Measurements from ENCODE around the gene C12orf60.
"Not testable (repeated sequence)": the region's sequence is repeated elsewhere in the genome, so short reads cannot be mapped to it uniquely, and the experiment has no call there.

The C12orf60 gene, protein sequence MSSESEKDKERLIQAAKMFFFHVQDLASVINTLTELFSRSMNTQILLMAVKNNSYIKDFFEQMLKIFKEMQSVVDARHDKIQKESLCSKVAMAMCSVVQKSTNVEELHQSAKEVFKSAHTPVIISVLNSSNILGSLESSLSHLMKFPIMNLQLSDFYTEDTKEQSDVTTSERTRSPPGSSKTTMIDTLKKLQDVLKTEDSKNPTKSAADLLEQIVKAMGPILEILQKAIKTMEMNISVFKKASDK

GRCh38 chr12:14803011-14803829 lies at the start of gene C12orf60, which contains the start of gene WBP11:
Gene C12orf60, plus strand, starts transcription at chr12:14803670. Its CDS starts 19,266 bp downstream, at chr12:14822936.
Gene WBP11, minus strand, starts transcription at chr12:14803478. Its CDS starts 2,095 bp downstream, at chr12:14801383.
- Histone ChIP-seq H3K27me3 (ENCODE audit: control insufficient read depth, low read length) (no peaks in the 10 kb centered on the region), H3K79me2 (ENCODE audit: control insufficient read depth, low read length) (peaks cover 62% of the 10 kb centered on the region)
- TF ChIP-seq, protein P1, sequence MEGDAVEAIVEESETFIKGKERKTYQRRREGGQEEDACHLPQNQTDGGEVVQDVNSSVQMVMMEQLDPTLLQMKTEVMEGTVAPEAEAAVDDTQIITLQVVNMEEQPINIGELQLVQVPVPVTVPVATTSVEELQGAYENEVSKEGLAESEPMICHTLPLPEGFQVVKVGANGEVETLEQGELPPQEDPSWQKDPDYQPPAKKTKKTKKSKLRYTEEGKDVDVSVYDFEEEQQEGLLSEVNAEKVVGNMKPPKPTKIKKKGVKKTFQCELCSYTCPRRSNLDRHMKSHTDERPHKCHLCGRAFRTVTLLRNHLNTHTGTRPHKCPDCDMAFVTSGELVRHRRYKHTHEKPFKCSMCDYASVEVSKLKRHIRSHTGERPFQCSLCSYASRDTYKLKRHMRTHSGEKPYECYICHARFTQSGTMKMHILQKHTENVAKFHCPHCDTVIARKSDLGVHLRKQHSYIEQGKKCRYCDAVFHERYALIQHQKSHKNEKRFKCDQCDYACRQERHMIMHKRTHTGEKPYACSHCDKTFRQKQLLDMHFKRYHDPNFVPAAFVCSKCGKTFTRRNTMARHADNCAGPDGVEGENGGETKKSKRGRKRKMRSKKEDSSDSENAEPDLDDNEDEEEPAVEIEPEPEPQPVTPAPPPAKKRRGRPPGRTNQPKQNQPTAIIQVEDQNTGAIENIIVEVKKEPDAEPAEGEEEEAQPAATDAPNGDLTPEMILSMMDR (IDR thresholded peaks at IDR 0.05; ENCODE audit: low read depth, low read length, poor library complexity, severe bottlenecking), result no peak
- TF ChIP-seq EZH2phosphoT487 (IDR thresholded peaks at IDR 0.05; ENCODE audit: borderline replicate concordance, low read length), result no peak

DNA sequence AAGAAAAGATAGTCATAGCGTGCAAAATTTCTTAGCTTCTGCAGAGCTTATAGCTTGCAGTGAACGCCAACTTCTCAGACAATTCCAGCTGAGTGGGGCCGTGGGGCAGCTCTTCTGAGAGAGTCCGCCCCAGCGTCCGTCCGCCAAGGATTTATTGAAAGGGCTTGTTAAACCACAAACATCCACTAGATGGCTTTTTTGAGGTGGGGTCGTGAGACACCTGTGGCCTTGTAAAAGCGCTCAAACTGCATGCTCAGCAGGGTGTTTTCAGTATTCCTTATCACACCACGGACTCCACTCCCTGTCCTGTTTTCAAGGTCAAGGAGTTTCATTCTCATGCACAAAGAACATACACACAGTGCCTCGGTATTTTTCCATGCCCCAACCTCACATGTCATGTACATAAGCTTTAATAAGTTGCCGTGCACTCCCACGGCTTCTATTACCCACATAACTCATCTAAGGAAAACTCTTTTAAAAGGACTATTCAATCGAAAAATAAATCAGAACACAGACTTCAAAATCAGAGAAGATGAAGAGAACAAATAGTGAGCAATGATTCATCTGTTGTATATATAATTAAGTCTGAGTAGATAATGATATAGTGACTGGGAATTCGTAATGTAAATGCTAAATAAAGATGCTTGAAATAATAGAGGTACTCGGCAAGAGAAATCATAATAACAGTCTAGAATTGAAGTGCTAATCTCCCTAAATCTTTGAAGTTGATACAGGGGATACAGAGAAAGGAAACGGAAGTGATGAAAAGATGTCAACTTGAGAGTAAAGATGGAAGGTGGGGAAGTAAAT lies 46.9 kb upstream of the C12orf60 start:
- H3K79me2 ChIP-seq (ENCODE audit: control insufficient read depth, low read length), result no peaks in the 10 kb centered on the region
- H3K27me3 ChIP-seq (ENCODE audit: control insufficient read depth, low read length), result no peaks in the 10 kb centered on the region
- no peaks in the 10 kb centered on the region for H3K4me1 ChIP-seq (ENCODE audit: control insufficient read depth, low read length)
- no peak overlapping the region for H3K4me3 ChIP-seq (ENCODE audit: low read length)
- no peak overlapping the region for H3K27ac ChIP-seq (ENCODE audit: low read depth, low read length)
- no peaks in the 10 kb centered on the region for H3K36me3 ChIP-seq (ENCODE audit: control insufficient read depth, low read length)
- H3K4me2 ChIP-seq (ENCODE audit: low read length), result no peak overlapping the region
- no peak for TF ChIP-seq EZH2phosphoT487 (IDR thresholded peaks at IDR 0.05; ENCODE audit: borderline replicate concordance, low read length)
- TF ChIP-seq, protein P1 (IDR thresholded peaks at IDR 0.05; ENCODE audit: low read depth, low read length, poor library complexity, severe bottlenecking), result peak; percentile 49
- H3K9me2 ChIP-seq (replicated peaks; ENCODE audit: control insufficient read depth, low read length), result no peaks in the 10 kb centered on the region
- H3K9me3 ChIP-seq (ENCODE audit: control insufficient read depth, insufficient read depth, low read length), result peaks cover 14% of the 10 kb centered on the region; the same call in 1 of the 2 replicates
- H4K20me1 ChIP-seq (ENCODE audit: control insufficient read depth, insufficient read depth, low read depth, low read length), result no peaks in the 10 kb centered on the region
- H3F3A ChIP-seq (ENCODE audit: control insufficient read depth, insufficient read depth), result no peaks in the 10 kb centered on the region

More at GRCh38 chr12:14803011-14803829, at the start of gene C12orf60, which contains the start of gene WBP11:
- H3K36me3 ChIP-seq (ENCODE audit: control insufficient read depth, low read length), result peaks cover 43% of the 10 kb centered on the region
- peaks cover 6% of the 10 kb centered on the region; the same call in 1 of the 2 replicates for H4K20me1 ChIP-seq (ENCODE audit: control insufficient read depth, insufficient read depth, low read depth, low read length)
- peaks cover 27% of the 10 kb centered on the region for H3K4me1 ChIP-seq (ENCODE audit: control insufficient read depth, low read length)
- no peaks in the 10 kb centered on the region for H3K9me3 ChIP-seq (ENCODE audit: control insufficient read depth, insufficient read depth, low read length)
- no peaks in the 10 kb centered on the region for H3F3A ChIP-seq (ENCODE audit: control insufficient read depth, insufficient read depth)
- peak within 1 kb of the TSS; percentile 51 for H3K27ac ChIP-seq (ENCODE audit: low read depth, low read length)
- H3K4me3 ChIP-seq (ENCODE audit: low read length), result peak within 1 kb of the TSS; percentile 97
- peak within 1 kb of the TSS; percentile 76 for H3K4me2 ChIP-seq (ENCODE audit: low read length)
- no peaks in the 10 kb centered on the region for H3K9me2 ChIP-seq (replicated peaks; ENCODE audit: control insufficient read depth, low read length)

DNA sequence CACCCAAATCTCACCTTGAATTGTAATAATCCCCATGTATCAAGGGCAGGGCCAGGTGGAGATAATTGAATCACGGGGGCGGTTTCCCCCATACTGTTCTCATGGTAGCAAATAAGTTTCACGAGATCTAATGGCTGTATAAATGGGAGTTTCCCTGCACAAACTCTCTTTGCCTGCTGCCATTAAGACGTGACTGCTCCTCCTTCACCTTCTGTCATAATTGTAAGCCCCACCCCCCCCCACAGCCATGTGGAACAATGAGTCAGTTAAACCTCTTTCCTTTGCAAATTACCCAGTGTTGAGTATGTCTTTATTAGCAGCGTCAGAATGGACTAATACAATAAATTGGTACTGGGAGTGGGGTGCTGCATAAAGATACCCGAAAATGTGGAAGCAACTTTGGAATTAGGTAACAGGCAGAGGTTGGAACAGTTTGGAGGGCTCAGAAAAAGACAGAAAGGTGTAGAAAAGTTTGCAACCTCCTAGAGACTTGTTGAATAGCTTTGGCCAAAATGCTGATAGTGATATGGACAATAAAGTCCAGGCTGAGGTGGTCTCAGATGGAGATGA lies 43.7 kb upstream of the C12orf60 start:
- not testable (repeated sequence) for H3K4me3 ChIP-seq (ENCODE audit: low read length); H3K27ac ChIP-seq (ENCODE audit: low read depth, low read length); H3K36me3 ChIP-seq (ENCODE audit: control insufficient read depth, low read length); H3K4me1 ChIP-seq (ENCODE audit: control insufficient read depth, low read length); H3K4me2 ChIP-seq (ENCODE audit: low read length); H3F3A ChIP-seq (ENCODE audit: control insufficient read depth, insufficient read depth); H3K27me3 ChIP-seq (ENCODE audit: control insufficient read depth, low read length); H4K20me1 ChIP-seq (ENCODE audit: control insufficient read depth, insufficient read depth, low read depth, low read length); H3K9me2 ChIP-seq (replicated peaks; ENCODE audit: control insufficient read depth, low read length); H3K79me2 ChIP-seq (ENCODE audit: control insufficient read depth, low read length)
- H3K9me3 ChIP-seq (ENCODE audit: control insufficient read depth, insufficient read depth, low read length), result peaks cover 14% of the 10 kb centered on the region; the same call in 1 of the 2 replicates
